Measurements from ENCODE around the gene C1QTNF8. TPM values are rescaled to one million over a fixed set of nuclear protein-coding genes. Genes with fewer than 3 reads are reported as not detected.

The C1QTNF8 gene
- total and polyA plus RNA-seq, 2 experiments from 2014 or later = not detected

DNA sequence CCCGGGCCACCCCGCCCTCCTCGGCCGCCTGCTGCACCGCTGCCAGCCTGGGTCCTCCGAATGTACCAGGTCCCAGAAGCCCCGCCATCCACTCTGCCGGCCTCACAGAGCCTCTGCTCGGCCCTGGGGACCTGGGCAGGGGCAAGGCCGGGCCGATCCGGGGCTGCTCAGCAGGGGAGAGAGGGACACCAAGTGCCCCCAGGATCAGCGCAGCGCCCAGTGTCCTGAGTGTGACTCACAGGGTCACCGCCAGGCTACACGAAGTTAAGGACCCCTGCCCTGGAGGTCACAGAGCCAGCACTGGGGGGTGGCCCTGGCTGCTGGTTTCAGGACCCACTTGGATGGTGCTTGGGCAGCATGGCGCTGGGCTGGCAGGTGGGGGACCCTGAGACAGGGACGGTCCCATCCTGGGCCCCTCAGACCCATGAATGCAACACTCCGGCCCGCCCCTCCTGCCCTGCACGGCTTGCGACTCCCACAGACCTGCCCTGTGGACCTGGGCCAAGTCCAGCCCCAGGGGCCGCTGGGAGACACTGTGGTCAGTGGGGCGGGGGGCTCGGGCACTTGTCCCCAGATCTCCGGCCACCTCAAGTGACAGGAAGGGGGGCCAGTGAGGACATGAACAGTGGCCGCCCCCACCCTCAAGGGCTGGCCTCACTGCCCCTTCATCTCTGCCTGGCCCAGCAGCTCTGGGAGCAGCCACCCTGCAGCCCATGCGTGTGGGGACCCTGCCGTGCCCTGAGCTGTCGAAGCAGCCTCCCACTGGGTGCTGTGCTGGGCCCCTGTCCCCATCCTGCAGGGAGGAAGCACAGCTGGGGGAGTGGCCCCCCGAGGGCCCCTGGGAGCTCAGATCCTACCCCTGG, 46.7 kb downstream of the C1QTNF8 start:
- no peaks in the 10 kb centered on the region for H3K36me3 ChIP-seq (ENCODE audit: low read depth)
- DNase-seq = no peak
- in situ Hi-C loops (cut with MboI) = no loop called here
- no peaks in the 10 kb centered on the region for H3K79me2 ChIP-seq (ENCODE audit: insufficient read depth)
- no peaks in the 10 kb centered on the region for H3K4me1 ChIP-seq (ENCODE audit: insufficient read depth)
- H3F3A ChIP-seq (ENCODE audit: insufficient read depth) = no peaks in the 10 kb centered on the region
- H3K9me3 ChIP-seq (ENCODE audit: low read depth) = no peaks in the 10 kb centered on the region
- H3K4me2 ChIP-seq (ENCODE audit: unreplicated experiment) = no peak overlapping the region
- TF ChIP-seq EZH2 (IDR thresholded peaks at IDR 0.05; ENCODE audit: insufficient read depth, poor library complexity, severe bottlenecking) (no peak), EZH2phosphoT487 (IDR thresholded peaks at IDR 0.05; ENCODE audit: insufficient read depth, low read depth) (no peak)
- no peaks in the 10 kb centered on the region for H3K9me2 ChIP-seq (ENCODE audit: insufficient read depth)
- no peaks in the 10 kb centered on the region for H4K20me1 ChIP-seq (ENCODE audit: insufficient read depth)
- H3K4me3 ChIP-seq = no peak overlapping the region
- H3K27me3 ChIP-seq (replicated peaks; ENCODE audit: insufficient read depth) = 0 out of 2 replicates have a peak, but pooled peaks cover 2% of the 10 kb centered on the region
- no peak overlapping the region for H2AFZ ChIP-seq
- WGBS, 2 experiments (ENCODE audit: low coverage in 1 of 2, low lambda C conversion rate in 2 of 2, missing lambda C conversion rate in 2 of 2) = 67 to 74% methylated on average over 23 to 30 of the region's 31 CpGs
- no peak overlapping the region for H3K27ac ChIP-seq
- no peak overlapping the region for H3K9ac ChIP-seq

DNA sequence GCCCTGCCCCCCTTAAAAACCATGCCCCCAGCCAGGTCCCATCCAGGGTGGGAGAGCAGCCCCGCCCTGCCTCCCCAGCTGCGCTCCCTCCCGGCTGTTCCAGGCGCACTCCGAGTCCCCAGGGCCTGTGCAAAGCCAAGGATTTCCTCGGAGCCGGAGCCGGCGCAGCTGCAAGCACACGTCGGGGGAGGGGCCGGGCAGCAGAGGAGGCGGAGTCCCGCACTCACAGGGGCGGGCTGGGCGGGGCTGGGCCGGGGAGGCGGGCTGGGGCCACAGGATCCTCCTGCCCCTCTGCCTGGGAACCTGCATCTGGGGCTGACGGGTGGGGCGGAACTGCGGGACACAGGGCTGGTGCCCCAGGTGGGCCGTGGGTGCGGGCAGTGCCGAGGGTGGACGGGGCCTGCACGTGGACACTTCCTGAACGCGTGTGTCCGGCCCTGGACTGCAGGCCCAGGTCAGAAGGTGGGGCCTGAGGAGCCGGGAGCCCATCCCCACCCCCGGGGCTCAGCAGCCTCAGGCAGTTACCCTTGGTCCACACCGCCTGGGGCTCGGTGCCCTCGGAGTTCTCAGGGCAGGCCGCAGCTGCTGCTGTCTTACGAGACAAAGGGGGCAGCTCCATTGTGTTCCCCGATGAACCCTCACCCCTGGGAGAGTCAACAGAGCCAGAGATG, 47.5 kb downstream of the C1QTNF8 start:
- TF ChIP-seq EZH2phosphoT487 (IDR thresholded peaks at IDR 0.05; ENCODE audit: insufficient read depth, low read depth) = no peak
- TF ChIP-seq EZH2 (IDR thresholded peaks at IDR 0.05; ENCODE audit: insufficient read depth, poor library complexity, severe bottlenecking) = no peak
- no peaks in the 10 kb centered on the region for H3K9me2 ChIP-seq (ENCODE audit: insufficient read depth)
- H3K9me3 ChIP-seq (ENCODE audit: low read depth) = no peaks in the 10 kb centered on the region
- H3K4me2 ChIP-seq (ENCODE audit: unreplicated experiment) = no peak overlapping the region
- no peak overlapping the region for H3K9ac ChIP-seq
- no peak overlapping the region for H3K4me3 ChIP-seq
- no peaks in the 10 kb centered on the region for H3K36me3 ChIP-seq (ENCODE audit: low read depth)
- no peaks in the 10 kb centered on the region for H4K20me1 ChIP-seq (ENCODE audit: insufficient read depth)
- DNase-seq = peak; percentile 76
- H3K27me3 ChIP-seq (replicated peaks; ENCODE audit: insufficient read depth) = 0 out of 2 replicates have a peak, but pooled peaks cover 4% of the 10 kb centered on the region
- H3K4me1 ChIP-seq (ENCODE audit: insufficient read depth) = no peaks in the 10 kb centered on the region
- in situ Hi-C loops (cut with MboI) = no loop called here
- no peak overlapping the region for H2AFZ ChIP-seq
- H3F3A ChIP-seq (ENCODE audit: insufficient read depth) = no peaks in the 10 kb centered on the region
- WGBS, 2 experiments (ENCODE audit: low coverage in 1 of 2, low lambda C conversion rate in 2 of 2, missing lambda C conversion rate in 2 of 2) = 31 to 55% methylated on average over 11 to 28 of the region's 37 CpGs
- H3K27ac ChIP-seq = no peak overlapping the region
- H3K79me2 ChIP-seq (ENCODE audit: insufficient read depth) = no peaks in the 10 kb centered on the region

GRCh38 chr16:1047801-1048200, 48.2 kb downstream of the C1QTNF8 start:
- no peak for DNase-seq
- H3K79me2 ChIP-seq (ENCODE audit: insufficient read depth) = no peaks in the 10 kb centered on the region
- 66 to 90% methylated on average over 6 to 15 of the region's 16 CpGs for WGBS, 2 experiments (ENCODE audit: low coverage in 1 of 2, low lambda C conversion rate in 2 of 2, missing lambda C conversion rate in 2 of 2)
- H3K9me3 ChIP-seq (ENCODE audit: low read depth) = no peaks in the 10 kb centered on the region
- H4K20me1 ChIP-seq (ENCODE audit: insufficient read depth) = no peaks in the 10 kb centered on the region
- H3F3A ChIP-seq (ENCODE audit: insufficient read depth) = no peaks in the 10 kb centered on the region
- no peak overlapping the region for H3K9ac ChIP-seq
- in situ Hi-C loops (cut with MboI) = no loop called here
- H3K27me3 ChIP-seq (replicated peaks; ENCODE audit: insufficient read depth) = 0 out of 2 replicates have a peak, but pooled peaks cover 4% of the 10 kb centered on the region
- H3K27ac ChIP-seq = no peak overlapping the region
- TF ChIP-seq EZH2 (IDR thresholded peaks at IDR 0.05; ENCODE audit: insufficient read depth, poor library complexity, severe bottlenecking) = no peak
- no peak for TF ChIP-seq EZH2phosphoT487 (IDR thresholded peaks at IDR 0.05; ENCODE audit: insufficient read depth, low read depth)
- H3K36me3 ChIP-seq (ENCODE audit: low read depth) = no peaks in the 10 kb centered on the region
- H2AFZ ChIP-seq = no peak overlapping the region
- no peak overlapping the region for H3K4me2 ChIP-seq (ENCODE audit: unreplicated experiment)
- no peak overlapping the region for H3K4me3 ChIP-seq
- H3K4me1 ChIP-seq (ENCODE audit: insufficient read depth) = no peaks in the 10 kb centered on the region
- no peaks in the 10 kb centered on the region for H3K9me2 ChIP-seq (ENCODE audit: insufficient read depth)

DNA sequence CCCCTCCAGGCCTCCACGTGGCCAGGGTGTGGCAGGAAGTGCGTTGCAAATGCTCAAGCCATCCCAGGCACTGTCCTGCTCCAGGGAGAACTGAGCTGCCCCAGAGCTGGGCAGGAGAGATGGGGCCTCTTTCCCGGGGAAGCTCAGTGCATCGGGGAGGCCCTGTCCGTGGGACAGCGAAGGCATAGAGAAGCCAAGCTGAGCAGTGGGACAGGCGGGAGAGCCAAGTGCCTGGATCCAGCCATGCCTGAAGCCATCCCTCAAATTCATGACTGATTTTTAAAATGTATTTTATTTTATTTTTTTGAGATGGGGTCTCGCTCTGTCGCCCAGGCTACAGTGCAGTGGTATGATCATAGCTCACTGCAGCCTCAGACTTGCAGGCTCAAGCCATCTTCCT, 48.9 kb downstream of the C1QTNF8 start:
- TF ChIP-seq EZH2 (IDR thresholded peaks at IDR 0.05; ENCODE audit: insufficient read depth, poor library complexity, severe bottlenecking) (no peak), EZH2phosphoT487 (IDR thresholded peaks at IDR 0.05; ENCODE audit: insufficient read depth, low read depth) (no peak)
- in situ Hi-C loops (cut with MboI) = no loop called here
- Histone ChIP-seq H3F3A (ENCODE audit: insufficient read depth) (no peaks in the 10 kb centered on the region), H3K36me3 (ENCODE audit: low read depth) (no peaks in the 10 kb centered on the region), H4K20me1 (ENCODE audit: insufficient read depth) (no peaks in the 10 kb centered on the region), H3K4me2 (ENCODE audit: unreplicated experiment) (no peak overlapping the region), H3K79me2 (ENCODE audit: insufficient read depth) (no peaks in the 10 kb centered on the region), H3K9ac (no peak overlapping the region), H3K9me3 (ENCODE audit: low read depth) (no peaks in the 10 kb centered on the region), H3K4me3 (no peak overlapping the region), H2AFZ (no peak overlapping the region), H3K27me3 (replicated peaks; ENCODE audit: insufficient read depth) (0 out of 2 replicates have a peak, but pooled peaks cover 4% of the 10 kb centered on the region), H3K27ac (no peak overlapping the region), H3K4me1 (ENCODE audit: insufficient read depth) (no peaks in the 10 kb centered on the region), H3K9me2 (ENCODE audit: insufficient read depth) (no peaks in the 10 kb centered on the region)
- WGBS, 2 experiments (ENCODE audit: low coverage in 1 of 2, low lambda C conversion rate in 2 of 2, missing lambda C conversion rate in 2 of 2) = 78 to 80% methylated on average over 9 of the region's 9 CpGs
- no peak for DNase-seq

Measured in GM23248 (cell line).